Lower lobe of right lung (tissue), 2 donors: ENCODE results near the gene ZMYM2. TPM values are rescaled to one million over a fixed set of nuclear protein-coding genes. Genes with fewer than 3 reads are reported as not detected.

Source experiments
- ATAC-seq, 2 donors: fragments of 200-7000 bp; cut with Tn5 transposase; one replicate each; pipeline ENCODE4 v1.9.1; 2020 to 2022; ENCODE audit warnings: mild to moderate bottlenecking in 2 of 2, moderate library complexity in 2 of 2
- DNase-seq: peaks from one replicate; pipeline ENCODE4 v3.0.0-alpha.2; 2020
- H3K27ac ChIP-seq: fragments of 200-600 bp; one replicate; pipeline ENCODE4 v1.8.0; 2022
- H3K27me3 ChIP-seq: fragments of 200-600 bp; one replicate; pipeline ENCODE4 v1.8.0; 2022; ENCODE audit warnings: low read depth
- H3K36me3 ChIP-seq: fragments of 200-600 bp; one replicate; pipeline ENCODE4 v1.8.0; 2022; ENCODE audit warnings: mild to moderate bottlenecking
- H3K4me1 ChIP-seq: fragments of 200-600 bp; one replicate; pipeline ENCODE4 v1.8.0; 2022
- H3K4me3 ChIP-seq: fragments of 200-600 bp; one replicate; pipeline ENCODE4 v1.8.0; 2022; ENCODE audit warnings: mild to moderate bottlenecking
- H3K9me3 ChIP-seq: fragments of 200-600 bp; one replicate; pipeline ENCODE4 v1.8.0; 2022
- intact Hi-C: fragments of 100-400 bp; cut with DNase I; formaldehyde crosslinking; loops from one replicate; pipeline ENCODE4 v1.11.0; 2022
- total RNA-seq: library from RNA; stranded (reverse); fragmentation: NEBNext Ultra II Directional; extraction: Animal tissue kit (Norgen Biotek cat#: 25700); gene quantifications from one replicate; pipeline ENCODE4 v1.2.1, GENCODE V29; 2021
- TF ChIP-seq, protein P1 (sequence below): fragments of 200-600 bp; IDR thresholded peaks from one replicate; pipeline ENCODE4 v1.8.0; 2022; ENCODE audit warnings: antibody characterized with exemption, mild to moderate bottlenecking
- donor health status: DM: no; HTN: yes; CAD: no; lungs with severe emphysema.

The ZMYM2 gene
- total RNA-seq, 1 donor from 2014 or later: 71.5 TPM

DNA sequence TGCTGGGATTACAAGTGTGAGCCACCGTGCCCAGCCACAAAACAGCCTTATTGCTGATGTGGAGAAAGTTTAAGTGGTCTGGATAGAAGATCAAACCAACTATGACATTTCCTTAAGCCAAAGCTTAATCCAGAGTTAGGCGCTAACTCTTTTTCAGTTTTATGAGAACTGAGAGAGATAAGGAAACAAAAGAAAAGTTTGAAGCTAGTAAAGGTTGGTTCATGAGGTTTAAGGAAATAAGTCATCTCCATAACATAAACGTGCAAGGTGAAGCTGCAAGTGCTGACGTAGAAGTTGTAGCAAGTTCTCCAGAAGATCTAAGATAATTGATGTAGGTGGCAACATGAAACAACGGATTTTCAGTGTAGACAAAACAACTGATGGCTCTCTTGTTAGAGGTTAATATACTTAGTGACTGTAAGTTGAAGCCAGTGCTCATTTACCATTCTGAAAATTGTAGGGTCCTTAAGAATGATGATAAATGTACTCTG is 41.6 kb downstream of the ZMYM2 start:
- H3K27ac ChIP-seq: no peak overlapping the region
- no peaks in the 10 kb centered on the region for H3K4me1 ChIP-seq
- H3K27me3 ChIP-seq: no peaks in the 10 kb centered on the region
- DNase-seq (no peak), ATAC-seq (no peak)
- no peak overlapping the region for H3K4me3 ChIP-seq
- intact Hi-C loops: no loop called here
- peaks cover 50% of the 10 kb centered on the region for H3K36me3 ChIP-seq
- H3K9me3 ChIP-seq: no peaks in the 10 kb centered on the region
- TF ChIP-seq, protein P1, sequence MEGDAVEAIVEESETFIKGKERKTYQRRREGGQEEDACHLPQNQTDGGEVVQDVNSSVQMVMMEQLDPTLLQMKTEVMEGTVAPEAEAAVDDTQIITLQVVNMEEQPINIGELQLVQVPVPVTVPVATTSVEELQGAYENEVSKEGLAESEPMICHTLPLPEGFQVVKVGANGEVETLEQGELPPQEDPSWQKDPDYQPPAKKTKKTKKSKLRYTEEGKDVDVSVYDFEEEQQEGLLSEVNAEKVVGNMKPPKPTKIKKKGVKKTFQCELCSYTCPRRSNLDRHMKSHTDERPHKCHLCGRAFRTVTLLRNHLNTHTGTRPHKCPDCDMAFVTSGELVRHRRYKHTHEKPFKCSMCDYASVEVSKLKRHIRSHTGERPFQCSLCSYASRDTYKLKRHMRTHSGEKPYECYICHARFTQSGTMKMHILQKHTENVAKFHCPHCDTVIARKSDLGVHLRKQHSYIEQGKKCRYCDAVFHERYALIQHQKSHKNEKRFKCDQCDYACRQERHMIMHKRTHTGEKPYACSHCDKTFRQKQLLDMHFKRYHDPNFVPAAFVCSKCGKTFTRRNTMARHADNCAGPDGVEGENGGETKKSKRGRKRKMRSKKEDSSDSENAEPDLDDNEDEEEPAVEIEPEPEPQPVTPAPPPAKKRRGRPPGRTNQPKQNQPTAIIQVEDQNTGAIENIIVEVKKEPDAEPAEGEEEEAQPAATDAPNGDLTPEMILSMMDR: no peak

DNA sequence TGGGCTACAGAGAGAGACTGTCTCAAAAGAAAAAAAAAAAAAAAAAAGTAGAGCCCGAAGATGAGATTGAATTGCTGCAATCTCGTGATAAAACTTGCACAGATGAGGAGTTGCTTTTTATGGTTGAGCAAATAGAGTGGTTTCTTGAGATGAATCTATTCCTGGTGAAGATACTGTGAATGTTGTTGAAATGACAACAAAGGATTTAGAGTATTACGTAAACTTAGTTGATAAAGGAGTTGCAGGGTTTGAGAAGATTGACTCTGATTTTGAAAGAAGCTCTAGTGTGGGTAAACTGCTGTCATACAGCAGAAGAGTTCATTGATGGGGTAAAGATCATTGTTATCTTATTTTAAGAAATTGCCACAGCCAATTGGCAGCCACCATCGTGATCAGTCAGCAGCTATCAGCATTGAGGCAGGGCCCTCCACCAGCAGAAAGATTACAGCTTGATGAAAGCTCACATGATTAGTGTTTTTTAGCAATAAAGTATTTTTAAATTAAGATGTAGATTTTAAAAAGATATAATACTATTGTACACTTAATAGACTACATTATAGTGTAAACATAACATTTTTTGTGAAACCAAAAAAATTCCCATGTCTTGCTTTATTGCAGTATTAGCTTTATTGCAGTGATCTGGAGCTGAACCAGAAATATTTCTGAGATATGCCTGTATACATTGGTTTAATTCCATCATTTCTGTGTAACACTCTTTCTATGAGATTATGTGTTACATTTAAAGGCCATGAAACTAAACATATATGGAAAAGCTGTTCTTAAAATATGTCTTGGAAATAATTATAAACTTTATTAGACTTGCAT is 43.1 kb downstream of the ZMYM2 start:
- no peaks in the 10 kb centered on the region for H3K9me3 ChIP-seq
- no peak for DNase-seq

DNA sequence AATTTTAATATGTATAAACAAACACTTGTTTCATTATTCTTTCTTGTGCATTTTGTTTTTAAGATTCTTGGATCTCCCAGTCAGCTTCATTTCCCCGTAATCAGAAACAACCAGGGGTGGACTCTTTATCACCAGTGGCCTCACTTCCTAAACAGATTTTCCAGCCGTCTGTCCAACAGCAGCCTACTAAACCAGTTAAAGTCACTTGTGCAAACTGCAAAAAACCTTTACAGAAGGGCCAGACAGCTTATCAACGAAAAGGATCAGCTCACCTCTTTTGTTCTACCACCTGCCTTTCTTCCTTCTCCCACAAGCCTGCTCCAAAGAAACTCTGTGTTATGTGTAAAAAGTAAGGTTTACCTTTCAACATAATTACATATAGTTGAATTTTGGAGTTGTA is 44.3 kb downstream of the ZMYM2 start:
- Histone ChIP-seq H3K4me3 (no peak overlapping the region), H3K27me3 (no peaks in the 10 kb centered on the region), H3K36me3 (peaks cover 61% of the 10 kb centered on the region), H3K27ac (no peak overlapping the region), H3K9me3 (no peaks in the 10 kb centered on the region), H3K4me1 (no peaks in the 10 kb centered on the region)
- intact Hi-C loops: no loop called here
- TF ChIP-seq, protein P1: no peak
- no peak for ATAC-seq
- DNase-seq: no peak

More for the DNA sequence above, 43.1 kb downstream of the ZMYM2 start:
- Histone ChIP-seq H3K36me3 (peaks cover 50% of the 10 kb centered on the region), H3K4me3 (no peak overlapping the region), H3K27ac (no peak overlapping the region), H3K4me1 (no peaks in the 10 kb centered on the region), H3K27me3 (no peaks in the 10 kb centered on the region)
- intact Hi-C loops: no loop called here
- TF ChIP-seq, protein P1: no peak
- ATAC-seq: no peak

DNA sequence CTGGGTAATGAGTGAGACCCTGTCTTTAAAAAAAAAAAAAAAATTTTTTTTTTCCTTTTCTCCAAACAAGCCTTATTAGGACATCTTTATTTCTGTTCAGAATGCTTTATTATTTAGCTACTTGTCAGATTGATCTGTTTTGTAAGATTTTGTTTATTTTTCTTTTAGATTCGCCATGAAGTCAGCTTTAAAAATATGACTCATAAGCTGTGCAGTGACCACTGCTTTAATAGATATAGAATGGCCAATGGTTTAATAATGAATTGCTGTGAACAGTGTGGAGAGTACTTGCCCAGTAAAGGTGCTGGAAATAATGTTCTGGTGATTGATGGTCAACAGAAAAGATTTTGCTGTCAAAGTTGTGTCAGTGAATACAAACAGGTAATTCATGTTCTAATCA is 47.7 kb downstream of the ZMYM2 start:
- TF ChIP-seq, protein P1: no peak
- no peak for DNase-seq
- H3K27me3 ChIP-seq: no peaks in the 10 kb centered on the region
- H3K9me3 ChIP-seq: no peaks in the 10 kb centered on the region
- no peaks in the 10 kb centered on the region for H3K4me1 ChIP-seq
- no peak overlapping the region for H3K4me3 ChIP-seq
- ATAC-seq: no peak
- peaks cover 83% of the 10 kb centered on the region for H3K36me3 ChIP-seq
- intact Hi-C loops: no loop called here
- no peak overlapping the region for H3K27ac ChIP-seq

DNA sequence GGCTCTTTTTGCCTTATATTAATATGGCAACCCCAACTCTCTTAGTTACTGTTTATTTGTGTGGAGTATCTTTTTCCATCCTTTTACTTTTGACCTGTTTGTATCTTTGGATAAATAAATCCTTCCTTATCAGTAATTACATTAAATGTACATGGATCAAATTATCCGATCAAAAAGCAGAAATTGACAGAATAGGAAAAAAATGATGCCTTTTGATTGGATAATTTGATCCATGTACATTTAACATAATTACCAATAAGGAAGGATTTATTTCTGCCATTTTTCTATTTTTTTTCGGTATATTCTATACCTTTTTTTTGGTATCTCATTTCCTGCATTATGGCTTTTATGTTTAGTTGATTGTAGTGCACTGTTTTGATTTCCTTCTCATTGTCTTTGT is 57.2 kb downstream of the ZMYM2 start:
- Histone ChIP-seq H3K27ac (no peak overlapping the region), H3K9me3 (peaks cover 22% of the 10 kb centered on the region), H3K36me3 (peaks cover 20% of the 10 kb centered on the region), H3K4me1 (no peaks in the 10 kb centered on the region), H3K27me3 (no peaks in the 10 kb centered on the region), H3K4me3 (no peak overlapping the region)
- TF ChIP-seq, protein P1: no peak
- no peak for DNase-seq
- intact Hi-C loops: no loop called here
- no peak for ATAC-seq
